ENCODE data around the gene UBE2S. TPM values are rescaled to one million over a fixed set of nuclear protein-coding genes. Genes with fewer than 3 reads are reported as not detected.

The UBE2S gene
- total RNA-seq, 1 donor from 2014 or later = 210 TPM

DNA sequence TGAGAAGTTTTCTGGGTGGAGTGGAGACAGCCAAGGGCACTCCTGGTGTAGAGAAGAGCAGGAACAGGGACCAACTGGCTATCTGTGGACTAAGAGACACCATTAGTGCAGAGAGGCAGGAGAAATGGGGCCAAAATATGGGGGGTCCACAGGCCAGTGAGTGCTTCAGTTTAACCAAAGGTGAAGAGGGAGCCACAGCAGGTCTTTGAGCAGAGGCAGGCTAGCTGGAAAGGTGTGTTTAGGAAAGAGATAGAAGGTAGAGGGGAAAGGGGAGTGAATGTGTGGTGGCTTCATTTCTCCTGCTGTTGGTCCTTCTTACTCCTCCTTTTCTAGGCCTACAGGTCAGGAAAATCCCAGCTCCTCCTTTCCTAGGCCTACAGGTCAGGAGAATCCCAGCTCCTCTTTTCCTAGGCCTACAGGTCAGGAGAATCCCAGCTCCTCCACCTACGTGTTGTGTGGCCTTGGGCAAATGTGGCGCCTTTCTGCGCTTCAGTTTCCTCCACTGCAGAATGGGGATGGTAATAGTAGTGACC lies 25.0 kb downstream of the UBE2S start:
- intact Hi-C loops (cut with micrococcal nuclease) = loop anchor here (10.0 kb wide), 1 partner anchor 222 kb away; the partner anchor contains the start of genes ZNF524 and ZNF865
- H3K36me3 Mint-ChIP-seq (ENCODE audit: low read depth) = peaks cover 47% of the 10 kb centered on the region
- no peak for DNase-seq (ENCODE audit: low spot score)
- H3K27ac Mint-ChIP-seq = peak overlapping the region; percentile 90
- peak overlapping the region; percentile 86 for H3K4me3 Mint-ChIP-seq (ENCODE audit: low read depth)
- H3K9me3 Mint-ChIP-seq = no peaks in the 10 kb centered on the region
- peaks cover 34% of the 10 kb centered on the region for H3K4me1 Mint-ChIP-seq (ENCODE audit: low read depth)
- no peaks in the 10 kb centered on the region for H3K27me3 Mint-ChIP-seq (ENCODE audit: low read depth)

DNA sequence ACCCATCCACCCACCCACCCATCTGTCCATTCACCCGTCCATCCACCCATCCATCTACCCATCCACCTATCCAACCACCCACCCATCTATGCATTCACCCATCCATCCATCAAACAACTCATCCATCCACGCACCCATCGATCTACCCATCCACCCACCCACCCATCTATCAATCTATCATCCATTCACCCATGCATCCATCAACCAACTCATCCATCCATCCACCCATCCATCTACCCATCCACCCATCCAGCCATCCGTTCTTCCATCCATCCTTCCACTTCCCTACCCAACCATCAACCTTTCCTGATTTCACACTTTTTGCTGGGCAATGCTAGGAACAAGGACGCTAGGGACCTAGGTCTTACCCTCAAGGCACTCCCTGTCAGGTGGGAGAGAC lies 25.6 kb downstream of the UBE2S start:
- Mint-ChIP-seq H3K27me3 (ENCODE audit: low read depth) (no peaks in the 10 kb centered on the region), H3K9me3 (no peaks in the 10 kb centered on the region), H3K4me3 (ENCODE audit: low read depth) (peak overlapping the region; percentile 86), H3K27ac (peak overlapping the region; percentile 58), H3K4me1 (ENCODE audit: low read depth) (peaks cover 28% of the 10 kb centered on the region), H3K36me3 (ENCODE audit: low read depth) (peaks cover 41% of the 10 kb centered on the region)
- intact Hi-C loops (cut with micrococcal nuclease) = loop anchor here (10.0 kb wide), 1 partner anchor 223 kb away; the partner anchor contains the start of genes ZNF524 and ZNF865
- no peak for DNase-seq (ENCODE audit: low spot score)

DNA sequence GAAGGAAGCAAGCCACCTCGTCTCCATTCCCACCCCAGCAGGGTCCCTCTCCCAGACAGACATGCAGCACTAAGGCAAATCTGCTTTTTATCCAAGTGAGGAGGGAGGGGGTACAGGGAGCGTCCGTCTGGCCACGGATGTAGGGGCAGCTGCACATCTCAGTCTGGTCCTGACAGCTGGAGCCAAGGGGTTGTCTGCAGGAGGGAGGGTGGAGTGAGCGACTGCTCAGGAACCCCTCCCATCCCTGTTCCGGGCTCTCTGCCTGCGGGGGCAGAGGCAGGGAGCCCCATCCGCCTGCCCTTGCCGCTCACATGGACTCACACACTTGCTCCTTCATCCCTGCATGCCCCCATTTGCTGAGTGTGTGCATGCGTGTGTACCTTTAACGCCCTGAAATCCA lies 28.4 kb downstream of the UBE2S start:
- no peaks in the 10 kb centered on the region for H3K9me3 Mint-ChIP-seq
- no peak overlapping the region for H3K27ac Mint-ChIP-seq
- peaks cover 14% of the 10 kb centered on the region for H3K4me1 Mint-ChIP-seq (ENCODE audit: low read depth)
- H3K4me3 Mint-ChIP-seq (ENCODE audit: low read depth) = no peak overlapping the region
- DNase-seq (ENCODE audit: low spot score) = no peak
- intact Hi-C loops (cut with micrococcal nuclease) = no loop called here
- H3K27me3 Mint-ChIP-seq (ENCODE audit: low read depth) = peaks cover 6% of the 10 kb centered on the region
- H3K36me3 Mint-ChIP-seq (ENCODE audit: low read depth) = peaks cover 27% of the 10 kb centered on the region

DNA sequence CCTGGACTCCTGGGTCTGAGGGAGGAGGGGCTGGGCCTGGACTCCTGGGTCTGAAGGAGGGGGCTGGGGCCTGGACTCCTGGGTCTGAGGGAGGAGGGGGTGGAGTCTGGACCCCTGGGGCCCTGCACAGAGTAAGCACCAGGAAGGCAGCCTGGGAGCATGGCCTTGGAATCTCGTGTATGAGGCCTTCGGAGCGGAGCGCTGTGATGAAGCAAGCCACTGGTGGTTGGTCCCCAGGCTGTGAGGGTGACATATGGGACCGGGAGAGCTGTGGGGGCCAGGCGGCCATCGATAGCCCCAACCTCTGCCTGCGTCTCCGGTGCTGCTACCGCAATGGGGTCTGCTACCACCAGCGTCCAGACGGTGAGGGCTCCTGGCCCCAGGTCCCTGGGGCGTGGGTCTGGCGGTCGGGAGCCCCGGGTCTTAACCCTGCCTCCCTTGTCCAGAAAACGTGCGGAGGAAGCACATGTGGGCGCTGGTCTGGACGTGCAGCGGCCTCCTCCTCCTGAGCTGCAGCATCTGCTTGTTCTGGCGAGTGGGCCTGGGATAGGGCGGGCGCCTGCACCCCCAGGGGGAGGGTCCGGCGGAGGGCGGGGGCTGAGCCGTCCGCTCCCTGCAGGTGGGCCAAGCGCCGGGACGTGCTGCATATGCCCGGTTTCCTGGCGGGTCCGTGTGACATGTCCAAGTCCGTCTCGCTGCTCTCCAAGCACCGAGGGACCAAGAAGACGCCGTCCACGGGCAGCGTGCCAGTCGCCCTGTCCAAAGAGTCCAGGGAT lies 30.0 kb downstream of the UBE2S start:
- peaks cover 11% of the 10 kb centered on the region for H3K27me3 Mint-ChIP-seq (ENCODE audit: low read depth)
- no peak overlapping the region for H3K27ac Mint-ChIP-seq
- H3K4me1 Mint-ChIP-seq (ENCODE audit: low read depth) = peaks cover 11% of the 10 kb centered on the region
- no peak for DNase-seq (ENCODE audit: low spot score)
- H3K9me3 Mint-ChIP-seq = no peaks in the 10 kb centered on the region
- peaks cover 20% of the 10 kb centered on the region for H3K36me3 Mint-ChIP-seq (ENCODE audit: low read depth)
- no peak overlapping the region for H3K4me3 Mint-ChIP-seq (ENCODE audit: low read depth)
- intact Hi-C loops (cut with micrococcal nuclease) = no loop called here

DNA sequence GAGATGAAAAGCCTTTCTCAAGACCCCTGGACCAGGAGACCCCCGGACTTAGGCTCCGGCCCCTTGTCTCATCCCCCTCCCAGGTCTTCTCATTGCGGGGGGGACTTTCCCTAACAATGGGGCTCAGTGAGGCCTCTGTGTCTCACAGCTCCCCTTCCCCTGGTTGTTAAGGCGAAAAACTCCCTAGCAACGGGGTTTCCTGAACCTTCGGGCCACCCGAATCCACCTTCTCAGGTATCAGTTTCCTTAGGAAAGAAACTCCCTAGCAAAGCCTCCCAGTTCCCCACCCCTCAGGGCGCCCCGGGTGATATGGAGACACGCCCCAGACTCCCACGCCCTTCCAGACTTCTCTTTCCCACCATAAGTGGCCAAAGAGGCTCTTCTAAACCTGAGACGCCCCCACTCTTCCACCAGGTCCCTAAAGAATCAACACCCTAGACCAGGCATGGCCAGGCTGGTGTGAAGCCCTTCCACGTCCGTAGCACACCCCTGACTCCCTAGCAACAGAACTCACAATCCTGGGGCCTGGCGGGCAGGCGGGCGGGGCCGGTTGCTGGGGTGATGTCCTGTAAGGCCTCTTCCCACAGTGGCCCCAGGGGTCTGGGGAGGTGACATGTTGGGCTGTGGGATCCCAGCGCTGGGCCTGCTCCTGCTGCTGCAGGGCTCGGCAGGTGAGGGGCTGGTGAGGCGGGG lies 31.2 kb downstream of the UBE2S start, which contains the start of gene TMEM190:
TSS of gene TMEM190 (plus strand) at position 586 of the 693 bp plus-strand sequence. CDS start at position 614, 28 bp downstream.
- no peak within 1 kb of the TSS for H3K27ac Mint-ChIP-seq
- intact Hi-C loops (cut with micrococcal nuclease) = no loop called here
- no peak for DNase-seq (ENCODE audit: low spot score)
- peaks cover 8% of the 10 kb centered on the region for H3K36me3 Mint-ChIP-seq (ENCODE audit: low read depth)
- H3K4me3 Mint-ChIP-seq (ENCODE audit: low read depth) = no peak within 1 kb of the TSS
- no peaks in the 10 kb centered on the region for H3K9me3 Mint-ChIP-seq
- peaks cover 20% of the 10 kb centered on the region for H3K27me3 Mint-ChIP-seq (ENCODE audit: low read depth)
- H3K4me1 Mint-ChIP-seq (ENCODE audit: low read depth) = peaks cover under 1% of the 10 kb centered on the region

DNA sequence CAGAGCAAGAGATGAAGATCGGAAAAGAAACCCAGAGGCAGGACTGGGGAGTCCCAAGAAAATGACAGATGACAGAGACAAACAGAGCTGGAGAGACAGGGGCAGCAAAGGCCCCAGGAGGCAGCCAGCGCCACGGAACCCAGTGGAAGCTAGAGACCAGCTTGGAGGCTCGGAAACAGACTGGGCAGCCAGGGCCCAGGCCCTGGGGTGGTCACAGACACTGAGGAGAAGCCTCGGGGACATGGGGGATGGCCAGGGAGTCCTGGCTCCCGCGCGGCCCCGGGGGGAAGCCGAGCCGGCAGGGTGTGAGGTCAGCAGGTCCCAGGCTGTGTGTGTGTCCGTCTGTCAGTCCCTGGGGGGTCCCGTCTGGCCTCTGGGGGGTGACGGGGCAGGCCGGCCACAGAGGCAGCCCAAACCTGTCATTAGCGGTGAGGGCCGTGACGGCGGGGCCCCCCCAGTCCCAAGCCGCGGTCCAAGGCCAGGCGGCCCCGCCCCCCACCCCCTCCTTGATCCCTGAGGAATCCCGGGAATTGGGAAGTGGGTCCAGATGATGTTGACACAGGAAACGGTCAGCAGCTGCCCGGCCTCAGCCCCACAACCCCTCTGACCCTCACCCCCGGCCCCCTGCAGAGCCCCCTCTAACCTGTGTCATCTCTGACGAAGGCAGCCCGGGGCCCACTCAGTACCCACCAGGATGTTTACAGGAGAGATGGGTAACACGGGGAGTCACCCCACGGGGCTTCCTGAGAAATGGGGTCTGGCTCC lies 33.4 kb downstream of the UBE2S start:
- peaks cover under 1% of the 10 kb centered on the region for H3K36me3 Mint-ChIP-seq (ENCODE audit: low read depth)
- intact Hi-C loops (cut with micrococcal nuclease) = no loop called here
- H3K27me3 Mint-ChIP-seq (ENCODE audit: low read depth) = peaks cover 33% of the 10 kb centered on the region
- no peak overlapping the region for H3K4me3 Mint-ChIP-seq (ENCODE audit: low read depth)
- H3K27ac Mint-ChIP-seq = no peak overlapping the region
- no peaks in the 10 kb centered on the region for H3K4me1 Mint-ChIP-seq (ENCODE audit: low read depth)
- DNase-seq (ENCODE audit: low spot score) = no peak
- H3K9me3 Mint-ChIP-seq = no peaks in the 10 kb centered on the region

DNA sequence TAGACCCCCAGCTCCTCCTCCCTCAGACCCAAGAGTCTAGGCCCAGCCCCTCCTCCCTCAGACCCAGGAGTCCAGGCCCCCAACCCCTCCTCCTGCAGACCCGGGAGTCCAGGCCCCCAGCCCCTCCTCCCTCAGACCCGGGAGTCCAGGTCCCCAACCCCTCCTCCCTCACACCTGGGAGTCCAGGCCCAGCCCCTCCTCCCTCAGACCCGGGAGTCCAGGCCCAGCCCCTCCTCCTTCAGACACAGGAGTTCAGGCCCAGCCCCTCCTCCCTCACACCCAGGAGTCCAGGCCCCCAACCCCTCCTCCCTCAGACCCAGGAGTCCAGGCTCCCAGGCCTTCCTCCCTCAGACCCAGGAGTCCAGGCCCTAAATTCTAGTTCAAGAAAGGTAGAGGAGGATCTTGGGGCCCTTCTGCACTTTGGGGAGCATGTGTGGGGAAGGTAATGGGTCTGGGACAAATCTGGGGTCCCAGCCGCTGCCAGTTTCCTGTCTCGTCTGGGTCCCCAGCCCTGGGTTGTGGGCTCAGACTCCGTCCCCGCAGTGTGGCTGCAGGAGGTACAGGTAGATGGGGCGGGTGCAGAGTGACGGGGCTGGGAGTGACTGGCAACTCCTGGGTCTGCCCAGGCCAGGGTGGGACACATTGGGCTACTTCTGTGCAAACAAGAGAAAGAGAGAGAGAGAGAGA lies 34.1 kb downstream of the UBE2S start:
- intact Hi-C loops (cut with micrococcal nuclease) = no loop called here
- Mint-ChIP-seq H3K4me1 (ENCODE audit: low read depth) (no peaks in the 10 kb centered on the region), H3K27ac (no peak overlapping the region), H3K9me3 (no peaks in the 10 kb centered on the region), H3K4me3 (ENCODE audit: low read depth) (no peak overlapping the region), H3K27me3 (ENCODE audit: low read depth) (peaks cover 39% of the 10 kb centered on the region), H3K36me3 (ENCODE audit: low read depth) (no peaks in the 10 kb centered on the region)
- DNase-seq (ENCODE audit: low spot score) = no peak

DNA sequence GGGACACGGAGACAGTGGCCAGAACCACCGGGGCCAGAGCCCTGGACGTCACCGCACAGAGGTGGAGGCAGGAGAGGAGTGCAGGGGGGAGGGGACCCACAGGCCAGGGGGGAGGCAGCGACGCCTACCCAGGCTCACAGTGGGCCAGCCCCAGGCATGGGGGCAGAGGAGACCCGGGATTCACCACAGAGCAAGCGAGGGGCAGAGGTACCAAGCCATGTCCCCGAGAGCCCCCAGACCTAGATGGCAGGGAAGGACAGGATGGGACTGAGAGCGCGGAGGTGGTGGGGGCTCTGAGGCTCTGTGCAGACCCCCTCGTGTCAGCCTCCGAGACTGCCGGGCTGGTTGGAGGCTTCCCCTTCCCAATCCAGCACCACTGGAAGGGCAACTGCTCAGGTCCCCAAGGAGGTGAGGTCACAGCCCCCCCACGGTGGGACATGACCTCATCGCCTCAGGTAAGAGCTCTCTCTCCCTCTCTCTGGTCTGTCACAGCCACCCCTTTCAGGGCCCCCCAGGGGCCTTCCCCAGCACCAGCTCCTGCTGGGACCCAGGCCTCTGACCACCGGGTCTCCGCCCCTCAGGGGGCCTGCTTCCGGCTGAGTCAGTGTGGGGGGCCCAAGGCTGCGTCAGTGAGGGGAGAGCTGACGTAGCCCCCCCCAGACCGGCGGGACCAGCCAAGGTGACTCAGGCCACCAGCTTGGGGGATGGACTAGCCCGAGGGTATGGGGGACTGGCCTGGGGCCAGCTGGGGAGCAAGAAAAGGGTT lies 35.1 kb downstream of the UBE2S start:
- no peaks in the 10 kb centered on the region for H3K36me3 Mint-ChIP-seq (ENCODE audit: low read depth)
- H3K9me3 Mint-ChIP-seq = no peaks in the 10 kb centered on the region
- H3K4me3 Mint-ChIP-seq (ENCODE audit: low read depth) = no peak overlapping the region
- peaks cover 42% of the 10 kb centered on the region for H3K27me3 Mint-ChIP-seq (ENCODE audit: low read depth)
- intact Hi-C loops (cut with micrococcal nuclease) = no loop called here
- DNase-seq (ENCODE audit: low spot score) = no peak
- no peaks in the 10 kb centered on the region for H3K4me1 Mint-ChIP-seq (ENCODE audit: low read depth)
- no peak overlapping the region for H3K27ac Mint-ChIP-seq

DNA sequence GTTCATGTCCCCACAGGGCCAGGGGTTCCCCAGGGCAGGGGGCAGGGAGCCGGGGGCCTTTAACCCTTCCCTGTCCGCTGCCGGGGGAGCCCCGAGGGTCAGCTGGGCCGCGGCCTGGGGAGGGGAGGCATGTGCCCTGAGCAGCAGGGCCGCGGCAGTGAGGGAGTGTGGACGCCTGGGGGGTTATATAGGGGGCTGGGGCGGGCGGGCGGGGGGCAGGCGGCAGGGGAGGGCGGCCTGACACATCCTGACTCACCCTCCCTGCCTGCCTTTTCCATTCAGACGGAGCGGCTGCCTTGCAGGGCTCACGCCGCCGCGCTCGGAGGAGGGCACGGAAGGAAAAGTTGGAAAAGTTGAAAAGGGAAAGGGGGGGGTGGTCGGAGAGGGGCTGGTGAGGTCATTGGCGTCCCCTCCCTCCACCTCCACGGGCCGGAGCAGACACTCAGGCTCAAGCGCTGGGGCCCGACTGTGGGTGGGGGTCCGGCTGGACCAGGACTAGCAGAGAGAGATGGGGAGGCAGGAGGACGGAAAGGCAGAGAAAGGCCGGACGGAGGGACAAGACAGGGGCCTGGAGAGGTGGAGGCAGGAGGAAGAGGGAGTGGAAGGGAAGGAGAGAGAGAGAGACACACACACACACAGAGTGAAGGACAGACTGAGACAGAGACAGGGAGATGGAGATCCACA lies 37.1 kb downstream of the UBE2S start, which contains the start of gene IL11:
TSS of gene IL11 (minus strand) at position 159 of the 684 bp plus-strand sequence. CDS start at position 6, 153 bp downstream.
- Mint-ChIP-seq H3K9me3 (no peaks in the 10 kb centered on the region), H3K27me3 (ENCODE audit: low read depth) (peaks cover 40% of the 10 kb centered on the region), H3K27ac (no peak within 1 kb of the TSS), H3K36me3 (ENCODE audit: low read depth) (no peaks in the 10 kb centered on the region), H3K4me1 (ENCODE audit: low read depth) (no peaks in the 10 kb centered on the region), H3K4me3 (ENCODE audit: low read depth) (peak within 1 kb of the TSS; percentile 66)
- DNase-seq (ENCODE audit: low spot score) = no peak
- intact Hi-C loops (cut with micrococcal nuclease) = no loop called here

DNA sequence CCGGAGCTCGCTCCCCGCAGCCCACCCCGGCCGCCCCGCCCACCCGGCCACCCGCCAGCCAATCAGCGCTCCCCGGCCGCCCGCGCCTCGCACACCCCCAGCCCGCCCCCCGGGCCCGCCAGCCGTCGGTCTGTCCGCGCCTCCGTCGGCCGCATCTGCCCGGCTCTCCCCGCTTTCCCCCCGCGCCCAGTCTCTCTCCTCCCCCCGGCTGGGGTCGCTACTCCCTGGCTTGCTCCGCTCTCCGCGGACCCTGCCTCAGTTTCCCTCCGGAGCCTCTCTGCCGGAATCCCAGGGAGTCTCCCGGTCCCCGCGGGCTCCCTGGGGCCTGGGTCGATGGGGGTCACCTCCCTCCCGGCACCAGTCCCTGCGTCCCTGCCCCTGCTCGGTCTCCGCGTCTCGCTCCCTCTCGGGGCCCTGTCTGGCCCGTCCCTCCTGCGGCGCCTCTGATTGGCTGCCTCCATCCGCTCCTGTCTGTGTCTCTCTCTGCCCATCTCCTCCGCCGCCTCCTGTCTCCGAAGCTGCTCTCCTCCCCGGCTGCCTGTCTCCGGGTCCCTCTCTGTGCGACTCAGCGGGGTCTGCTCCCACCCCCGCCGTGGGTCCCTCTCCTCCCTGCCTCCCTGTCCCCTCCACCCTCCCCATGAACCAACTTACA lies 37.8 kb downstream of the UBE2S start:
- Mint-ChIP-seq H3K4me3 (ENCODE audit: low read depth) (peak overlapping the region; percentile 66), H3K27ac (no peak overlapping the region), H3K9me3 (no peaks in the 10 kb centered on the region), H3K4me1 (ENCODE audit: low read depth) (no peaks in the 10 kb centered on the region), H3K36me3 (ENCODE audit: low read depth) (no peaks in the 10 kb centered on the region), H3K27me3 (ENCODE audit: low read depth) (peaks cover 40% of the 10 kb centered on the region)
- DNase-seq (ENCODE audit: low spot score) = no peak
- intact Hi-C loops (cut with micrococcal nuclease) = no loop called here
